ENCODE measurements around the gene CLOCK. TPM values are rescaled to one million over a fixed set of nuclear protein-coding genes. Genes with fewer than 3 reads are reported as not detected.
"Not testable (repeated sequence)": the region's sequence is repeated elsewhere in the genome, so short reads cannot be mapped to it uniquely, and the experiment has no call there.

The CLOCK gene
- total and polyA plus RNA-seq, 2 donors: 4.9 to 6.0 TPM

DNA sequence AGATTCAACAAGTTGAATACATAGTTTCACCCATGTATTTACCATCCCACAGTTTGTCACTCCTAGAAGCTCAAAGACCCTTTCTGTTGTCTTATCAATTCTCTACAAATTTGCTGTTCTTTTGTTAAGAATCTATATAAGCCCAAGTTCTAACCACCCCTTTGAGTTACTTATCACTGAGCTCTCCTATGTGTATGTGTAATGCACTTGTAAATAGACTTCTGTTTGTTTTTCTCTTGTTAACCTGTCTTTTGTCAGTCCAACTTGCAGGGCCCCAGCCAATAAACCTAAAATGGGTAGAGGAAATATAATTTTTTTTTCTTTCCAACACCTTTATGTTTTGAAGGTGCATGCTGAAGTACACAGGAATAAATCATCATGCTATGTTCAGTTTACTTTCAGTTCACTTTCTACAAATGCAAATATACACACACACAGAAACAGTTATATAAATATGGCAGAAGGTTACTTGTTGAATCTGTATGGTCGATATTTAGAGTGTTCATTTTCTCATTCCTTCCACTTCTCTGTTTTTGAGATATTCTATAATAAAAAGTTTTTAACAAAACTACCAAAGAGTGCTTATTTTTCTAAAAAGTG is 22.3 kb upstream of the CLOCK start:
- no peaks in the 10 kb centered on the region for H3K36me3 ChIP-seq (ENCODE audit: control insufficient read depth in 2 of 2, insufficient read depth in 2 of 2, low read length in 1 of 2)
- no peaks in the 10 kb centered on the region for H3K4me1 ChIP-seq (ENCODE audit: control insufficient read depth in 2 of 2, insufficient read depth in 2 of 2, low read length in 2 of 2)
- H3K27ac ChIP-seq (ENCODE audit: low read depth in 1 of 2, low read length in 1 of 2): no peak overlapping the region
- 98% methylated on average over 1 of the region's 1 CpG for WGBS
- H3K27me3 ChIP-seq (ENCODE audit: control insufficient read depth in 2 of 2, insufficient read depth in 1 of 2, low read length in 1 of 2): no peaks in the 10 kb centered on the region
- H3K9me3 ChIP-seq (ENCODE audit: control insufficient read depth in 2 of 2, insufficient read depth in 1 of 2, low read length in 1 of 2): no peaks in the 10 kb centered on the region
- H3K4me3 ChIP-seq (ENCODE audit: low read length in 2 of 2): no peak overlapping the region
- no peak for DNase-seq (ENCODE audit: low read depth in 6 of 9, low spot score in 9 of 9)

GRCh38 chr4:55561889-55562288 is 15.2 kb upstream of the CLOCK start:
- Histone ChIP-seq H3K9me3 (ENCODE audit: control insufficient read depth in 2 of 2, insufficient read depth in 1 of 2, low read length in 1 of 2) (no peaks in the 10 kb centered on the region), H3K27me3 (ENCODE audit: control insufficient read depth in 2 of 2, insufficient read depth in 1 of 2, low read length in 1 of 2) (no peaks in the 10 kb centered on the region), H3K27ac (ENCODE audit: low read depth in 1 of 2, low read length in 1 of 2) (no peak overlapping the region), H3K4me3 (ENCODE audit: low read length in 2 of 2) (no peak overlapping the region), H3K4me1 (ENCODE audit: control insufficient read depth in 2 of 2, insufficient read depth in 2 of 2, low read length in 2 of 2) (no peaks in the 10 kb centered on the region), H3K36me3 (ENCODE audit: control insufficient read depth in 2 of 2, insufficient read depth in 2 of 2, low read length in 1 of 2) (no peaks in the 10 kb centered on the region)
- DNase-seq (ENCODE audit: low read depth in 6 of 9, low spot score in 9 of 9): no peak
- 97% methylated on average over 1 of the region's 1 CpG for WGBS

- 92% methylated on average over 3 of the region's 3 CpGs for WGBS
- no peak for DNase-seq (ENCODE audit: low read depth in 6 of 9, low spot score in 9 of 9)
Observed at GRCh38 chr4:55560096-55560495, 13.4 kb upstream of the CLOCK start.

GRCh38 chr4:55554453-55555030 is 7.8 kb upstream of the CLOCK start:
- DNase-seq (ENCODE audit: low read depth in 6 of 9, low spot score in 9 of 9): peak in 2 of 9 donors; percentile 18 to 43
- Histone ChIP-seq H3K9me3 (ENCODE audit: control insufficient read depth in 2 of 2, insufficient read depth in 1 of 2, low read length in 1 of 2) (no peaks in the 10 kb centered on the region), H3K27me3 (ENCODE audit: control insufficient read depth in 2 of 2, insufficient read depth in 1 of 2, low read length in 1 of 2) (no peaks in the 10 kb centered on the region), H3K4me1 (ENCODE audit: control insufficient read depth in 2 of 2, insufficient read depth in 2 of 2, low read length in 2 of 2) (no peaks in the 10 kb centered on the region), H3K36me3 (ENCODE audit: control insufficient read depth in 2 of 2, insufficient read depth in 2 of 2, low read length in 1 of 2) (no peaks in the 10 kb centered on the region), H3K27ac (ENCODE audit: low read depth in 1 of 2, low read length in 1 of 2) (no peak overlapping the region), H3K4me3 (ENCODE audit: low read length in 2 of 2) (no peak overlapping the region)
- 70% methylated on average over 2 of the region's 2 CpGs for WGBS

More at GRCh38 chr4:55560096-55560495, 13.4 kb upstream of the CLOCK start:
- Histone ChIP-seq H3K36me3 (ENCODE audit: control insufficient read depth in 2 of 2, insufficient read depth in 2 of 2, low read length in 1 of 2) (no peaks in the 10 kb centered on the region), H3K27ac (ENCODE audit: low read depth in 1 of 2, low read length in 1 of 2) (no peak overlapping the region), H3K4me3 (ENCODE audit: low read length in 2 of 2) (no peak overlapping the region), H3K4me1 (ENCODE audit: control insufficient read depth in 2 of 2, insufficient read depth in 2 of 2, low read length in 2 of 2) (no peaks in the 10 kb centered on the region), H3K9me3 (ENCODE audit: control insufficient read depth in 2 of 2, insufficient read depth in 1 of 2, low read length in 1 of 2) (no peaks in the 10 kb centered on the region), H3K27me3 (ENCODE audit: control insufficient read depth in 2 of 2, insufficient read depth in 1 of 2, low read length in 1 of 2) (no peaks in the 10 kb centered on the region)

GRCh38 chr4:55553441-55554201 is 6.9 kb upstream of the CLOCK start:
- no peak overlapping the region for H3K27ac ChIP-seq (ENCODE audit: low read depth in 1 of 2, low read length in 1 of 2)
- H3K9me3 ChIP-seq (ENCODE audit: control insufficient read depth in 2 of 2, insufficient read depth in 1 of 2, low read length in 1 of 2): no peaks in the 10 kb centered on the region
- no peaks in the 10 kb centered on the region for H3K4me1 ChIP-seq (ENCODE audit: control insufficient read depth in 2 of 2, insufficient read depth in 2 of 2, low read length in 2 of 2)
- no peak overlapping the region for H3K4me3 ChIP-seq (ENCODE audit: low read length in 2 of 2)
- 90% methylated on average over 10 of the region's 10 CpGs for WGBS
- peaks cover under 1 to 7% of the 10 kb centered on the region in 2 donors for H3K27me3 ChIP-seq (ENCODE audit: control insufficient read depth in 2 of 2, insufficient read depth in 1 of 2, low read length in 1 of 2)
- no peak for DNase-seq (ENCODE audit: low read depth in 6 of 9, low spot score in 9 of 9)
- no peaks in the 10 kb centered on the region for H3K36me3 ChIP-seq (ENCODE audit: control insufficient read depth in 2 of 2, insufficient read depth in 2 of 2, low read length in 1 of 2)

GRCh38 chr4:55551964-55552363 is 5.3 kb upstream of the CLOCK start:
- not testable (repeated sequence) for DNase-seq (ENCODE audit: low read depth in 6 of 9, low spot score in 9 of 9); H3K9me3 ChIP-seq (ENCODE audit: control insufficient read depth in 2 of 2, insufficient read depth in 1 of 2, low read length in 1 of 2); H3K4me1 ChIP-seq (ENCODE audit: control insufficient read depth in 2 of 2, insufficient read depth in 2 of 2, low read length in 2 of 2); H3K4me3 ChIP-seq (ENCODE audit: low read length in 2 of 2); H3K36me3 ChIP-seq (ENCODE audit: control insufficient read depth in 2 of 2, insufficient read depth in 2 of 2, low read length in 1 of 2); H3K27ac ChIP-seq (ENCODE audit: low read depth in 1 of 2, low read length in 1 of 2)
- peaks cover 7 to 23% of the 10 kb centered on the region in 2 donors for H3K27me3 ChIP-seq (ENCODE audit: control insufficient read depth in 2 of 2, insufficient read depth in 1 of 2, low read length in 1 of 2)
- 96% methylated on average over 6 of the region's 6 CpGs for WGBS

GRCh38 chr4:55549888-55550287 is 3.2 kb upstream of the CLOCK start:
- Histone ChIP-seq H3K36me3 (ENCODE audit: control insufficient read depth in 2 of 2, insufficient read depth in 2 of 2, low read length in 1 of 2) (no peaks in the 10 kb centered on the region), H3K9me3 (ENCODE audit: control insufficient read depth in 2 of 2, insufficient read depth in 1 of 2, low read length in 1 of 2) (no peaks in the 10 kb centered on the region), H3K4me1 (ENCODE audit: control insufficient read depth in 2 of 2, insufficient read depth in 2 of 2, low read length in 2 of 2) (peaks cover 6 to 8% of the 10 kb centered on the region in 2 donors), H3K27me3 (ENCODE audit: control insufficient read depth in 2 of 2, insufficient read depth in 1 of 2, low read length in 1 of 2) (peaks cover 12 to 35% of the 10 kb centered on the region in 2 donors), H3K4me3 (ENCODE audit: low read length in 2 of 2) (no peak overlapping the region), H3K27ac (ENCODE audit: low read depth in 1 of 2, low read length in 1 of 2) (no peak overlapping the region)
- 93% methylated on average over 2 of the region's 2 CpGs for WGBS
- no peak for DNase-seq (ENCODE audit: low read depth in 6 of 9, low spot score in 9 of 9)

DNA sequence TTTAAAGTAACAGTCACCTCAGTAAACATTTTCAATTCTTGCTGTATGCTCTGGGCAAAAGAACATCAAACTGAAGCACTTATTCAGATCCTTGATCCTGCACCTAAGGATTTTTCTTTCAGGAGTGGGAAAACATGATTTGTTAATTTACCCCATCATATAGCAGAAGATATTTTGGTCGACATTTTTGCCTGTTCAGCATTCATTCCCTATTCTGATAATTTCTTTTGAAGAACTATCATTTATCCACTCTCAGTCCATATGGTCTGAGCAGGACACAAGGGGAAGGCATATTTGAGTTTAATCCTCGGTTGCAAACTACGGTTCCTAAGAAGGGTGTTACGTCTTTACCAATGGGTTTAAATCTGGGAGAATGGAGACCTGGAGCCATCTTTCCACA is 1.2 kb upstream of the CLOCK start:
- Histone ChIP-seq H3K4me3 (ENCODE audit: low read length in 2 of 2) (no peak overlapping the region), H3K4me1 (ENCODE audit: control insufficient read depth in 2 of 2, insufficient read depth in 2 of 2, low read length in 2 of 2) (peaks cover 6 to 8% of the 10 kb centered on the region in 2 donors), H3K9me3 (ENCODE audit: control insufficient read depth in 2 of 2, insufficient read depth in 1 of 2, low read length in 1 of 2) (no peaks in the 10 kb centered on the region), H3K27me3 (ENCODE audit: control insufficient read depth in 2 of 2, insufficient read depth in 1 of 2, low read length in 1 of 2) (peaks cover 12 to 35% of the 10 kb centered on the region in 2 donors), H3K27ac (ENCODE audit: low read depth in 1 of 2, low read length in 1 of 2) (no peak overlapping the region), H3K36me3 (ENCODE audit: control insufficient read depth in 2 of 2, insufficient read depth in 2 of 2, low read length in 1 of 2) (no peaks in the 10 kb centered on the region)
- DNase-seq (ENCODE audit: low read depth in 6 of 9, low spot score in 9 of 9): no peak
- 83% methylated on average over 4 of the region's 4 CpGs for WGBS

- H3K27ac ChIP-seq (ENCODE audit: low read depth in 1 of 2, low read length in 1 of 2): peak overlapping the region; percentile 64 to 86
- H3K4me3 ChIP-seq (ENCODE audit: low read length in 2 of 2): peak overlapping the region; percentile 76 to 85
- peaks cover 6 to 8% of the 10 kb centered on the region in 2 donors for H3K4me1 ChIP-seq (ENCODE audit: control insufficient read depth in 2 of 2, insufficient read depth in 2 of 2, low read length in 2 of 2)
- 4% methylated on average over 10 of the region's 10 CpGs for WGBS
- no peak for DNase-seq (ENCODE audit: low read depth in 6 of 9, low spot score in 9 of 9)
- peaks cover 12 to 35% of the 10 kb centered on the region in 2 donors for H3K27me3 ChIP-seq (ENCODE audit: control insufficient read depth in 2 of 2, insufficient read depth in 1 of 2, low read length in 1 of 2)
- H3K36me3 ChIP-seq (ENCODE audit: control insufficient read depth in 2 of 2, insufficient read depth in 2 of 2, low read length in 1 of 2): no peaks in the 10 kb centered on the region
- no peaks in the 10 kb centered on the region for H3K9me3 ChIP-seq (ENCODE audit: control insufficient read depth in 2 of 2, insufficient read depth in 1 of 2, low read length in 1 of 2)
Observed at GRCh38 chr4:55547466-55547770, 709 bp upstream of the CLOCK start.
